Stimulated activated CD8-positive, alpha-beta memory T cell treated with anti-CD3 and anti-CD28 coated beads, Interleukin-7, amount 100 ng/mL, for 48 hours (primary cell): ENCODE measurements around the gene WAPL.
"Not testable (repeated sequence)": the region's sequence is repeated elsewhere in the genome, so short reads cannot be mapped to it uniquely, and the experiment has no call there.

Experiments used
- DNase-seq, 2 donors: peaks; one replicate each; pipeline ENCODE4 v3.0.0-alpha.2; 2020; ENCODE audit warnings: low read depth in 1 of 2; ENCODE audit errors: extremely low read depth in 1 of 2

WAPL gene

GRCh38 chr10:86525713-86526112 lies 4.1 kb upstream of the WAPL start:
- not testable (repeated sequence) for DNase-seq

- no peak for DNase-seq
These were observed 2.8 kb upstream of the WAPL start for GRCh38 chr10:86524225-86524962.

GRCh38 chr10:86523348-86523747 lies 1.8 kb upstream of the WAPL start:
- DNase-seq: no peak

GRCh38 chr10:86522510-86522855 lies 891 bp upstream of the WAPL start:
- no peak for DNase-seq

GRCh38 chr10:86520871-86521677 lies 518 bp downstream of the WAPL start:
- peak in 1 of 2 donors; percentile 32 for DNase-seq

- DNase-seq: no peak
These were observed 2.8 kb downstream of the WAPL start for GRCh38 chr10:86518781-86519180.

- DNase-seq: no peak
These were observed 9.5 kb downstream of the WAPL start for GRCh38 chr10:86512137-86512536.

- DNase-seq: no peak
These were observed 10.3 kb downstream of the WAPL start for GRCh38 chr10:86511027-86511865.

- DNase-seq: no peak
These were observed 12.4 kb downstream of the WAPL start for GRCh38 chr10:86509145-86509544.

GRCh38 chr10:86508217-86508616 lies 13.4 kb downstream of the WAPL start:
- no peak for DNase-seq

- no peak for DNase-seq
These were observed 15.1 kb downstream of the WAPL start for GRCh38 chr10:86506499-86506898.

GRCh38 chr10:86506062-86506461 lies 15.5 kb downstream of the WAPL start:
- no peak for DNase-seq

- no peak for DNase-seq
These were observed 17.1 kb downstream of the WAPL start for GRCh38 chr10:86504510-86504909.

GRCh38 chr10:86500846-86501245 lies 20.7 kb downstream of the WAPL start:
- no peak for DNase-seq

- DNase-seq: no peak
These were observed 23.0 kb downstream of the WAPL start for GRCh38 chr10:86498598-86498997.

GRCh38 chr10:86497621-86498020 lies 24.0 kb downstream of the WAPL start:
- DNase-seq: no peak

GRCh38 chr10:86489960-86490612 lies 31.5 kb downstream of the WAPL start:
- DNase-seq: no peak

GRCh38 chr10:86489071-86489810 lies 32.4 kb downstream of the WAPL start:
- DNase-seq: no peak

GRCh38 chr10:86486856-86487255 lies 34.7 kb downstream of the WAPL start:
- DNase-seq: no peak

- DNase-seq: no peak
These were observed 37.9 kb downstream of the WAPL start for GRCh38 chr10:86483664-86484063.
